ENCODE results near the gene SLC6A19. TPM values are rescaled to one million over a fixed set of nuclear protein-coding genes. Genes with fewer than 3 reads are reported as not detected.

Gene SLC6A19
- total and polyA plus RNA-seq, 9 of the 15 experiments (the other 6 are each of a cell fraction or from before 2014, with no cell fraction given) = 0.03 to 1.6 (median 0.59) TPM

- peak; percentile 53 for TF ChIP-seq EGR1 (conservative IDR thresholded peaks at IDR 0.05)
Measured at GRCh38 chr5:1165864-1166263, 35.5 kb upstream of the SLC6A19 start (continued).

GRCh38 chr5:1166370-1166769 lies 35.0 kb upstream of the SLC6A19 start:
- peaks cover 18 to 58% of the 10 kb centered on the region in 2 experiments for H3K27me3 ChIP-seq (ENCODE audit: control insufficient read depth in 2 of 2, insufficient read depth in 2 of 2, low read length in 2 of 2)
- peaks cover 0 to 37% of the 10 kb centered on the region in 2 experiments; a peak in 3 of 5 replicates for H3K4me1 ChIP-seq (replicated peaks in 1 of 2; ENCODE audit: control insufficient read depth in 2 of 2, insufficient read depth in 2 of 2, low read length in 2 of 2)
- TF ChIP-seq, protein P1, sequence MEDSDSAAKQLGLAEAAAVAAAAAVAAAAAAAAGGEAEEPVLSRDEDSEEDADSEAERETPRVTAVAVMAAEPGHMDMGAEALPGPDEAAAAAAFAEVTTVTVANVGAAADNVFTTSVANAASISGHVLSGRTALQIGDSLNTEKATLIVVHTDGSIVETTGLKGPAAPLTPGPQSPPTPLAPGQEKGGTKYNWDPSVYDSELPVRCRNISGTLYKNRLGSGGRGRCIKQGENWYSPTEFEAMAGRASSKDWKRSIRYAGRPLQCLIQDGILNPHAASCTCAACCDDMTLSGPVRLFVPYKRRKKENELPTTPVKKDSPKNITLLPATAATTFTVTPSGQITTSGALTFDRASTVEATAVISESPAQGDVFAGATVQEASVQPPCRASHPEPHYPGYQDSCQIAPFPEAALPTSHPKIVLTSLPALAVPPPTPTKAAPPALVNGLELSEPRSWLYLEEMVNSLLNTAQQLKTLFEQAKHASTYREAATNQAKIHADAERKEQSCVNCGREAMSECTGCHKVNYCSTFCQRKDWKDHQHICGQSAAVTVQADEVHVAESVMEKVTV (CRISPR knock-in tag; IDR thresholded peaks at IDR 0.05) = no peak
- TF ChIP-seq CHCHD3 (CRISPR knock-in tag; IDR thresholded peaks at IDR 0.05) = no peak
- TF ChIP-seq ZNF707 (CRISPR knock-in tag; conservative IDR thresholded peaks at IDR 0.05) = no peak
- TF ChIP-seq RREB1 (CRISPR knock-in tag; IDR thresholded peaks at IDR 0.05) = no peak
- TF ChIP-seq ATF3 (IDR thresholded peaks at IDR 0.05) = no peak
- no peak for TF ChIP-seq ATF3 (CRISPR knock-in tag; conservative IDR thresholded peaks at IDR 0.05)
- TF ChIP-seq, protein P2, sequence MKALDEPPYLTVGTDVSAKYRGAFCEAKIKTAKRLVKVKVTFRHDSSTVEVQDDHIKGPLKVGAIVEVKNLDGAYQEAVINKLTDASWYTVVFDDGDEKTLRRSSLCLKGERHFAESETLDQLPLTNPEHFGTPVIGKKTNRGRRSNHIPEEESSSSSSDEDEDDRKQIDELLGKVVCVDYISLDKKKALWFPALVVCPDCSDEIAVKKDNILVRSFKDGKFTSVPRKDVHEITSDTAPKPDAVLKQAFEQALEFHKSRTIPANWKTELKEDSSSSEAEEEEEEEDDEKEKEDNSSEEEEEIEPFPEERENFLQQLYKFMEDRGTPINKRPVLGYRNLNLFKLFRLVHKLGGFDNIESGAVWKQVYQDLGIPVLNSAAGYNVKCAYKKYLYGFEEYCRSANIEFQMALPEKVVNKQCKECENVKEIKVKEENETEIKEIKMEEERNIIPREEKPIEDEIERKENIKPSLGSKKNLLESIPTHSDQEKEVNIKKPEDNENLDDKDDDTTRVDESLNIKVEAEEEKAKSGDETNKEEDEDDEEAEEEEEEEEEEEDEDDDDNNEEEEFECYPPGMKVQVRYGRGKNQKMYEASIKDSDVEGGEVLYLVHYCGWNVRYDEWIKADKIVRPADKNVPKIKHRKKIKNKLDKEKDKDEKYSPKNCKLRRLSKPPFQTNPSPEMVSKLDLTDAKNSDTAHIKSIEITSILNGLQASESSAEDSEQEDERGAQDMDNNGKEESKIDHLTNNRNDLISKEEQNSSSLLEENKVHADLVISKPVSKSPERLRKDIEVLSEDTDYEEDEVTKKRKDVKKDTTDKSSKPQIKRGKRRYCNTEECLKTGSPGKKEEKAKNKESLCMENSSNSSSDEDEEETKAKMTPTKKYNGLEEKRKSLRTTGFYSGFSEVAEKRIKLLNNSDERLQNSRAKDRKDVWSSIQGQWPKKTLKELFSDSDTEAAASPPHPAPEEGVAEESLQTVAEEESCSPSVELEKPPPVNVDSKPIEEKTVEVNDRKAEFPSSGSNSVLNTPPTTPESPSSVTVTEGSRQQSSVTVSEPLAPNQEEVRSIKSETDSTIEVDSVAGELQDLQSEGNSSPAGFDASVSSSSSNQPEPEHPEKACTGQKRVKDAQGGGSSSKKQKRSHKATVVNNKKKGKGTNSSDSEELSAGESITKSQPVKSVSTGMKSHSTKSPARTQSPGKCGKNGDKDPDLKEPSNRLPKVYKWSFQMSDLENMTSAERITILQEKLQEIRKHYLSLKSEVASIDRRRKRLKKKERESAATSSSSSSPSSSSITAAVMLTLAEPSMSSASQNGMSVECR (CRISPR knock-in tag; IDR thresholded peaks at IDR 0.05) = no peak

More at GRCh38 chr5:1166370-1166769, 35.0 kb upstream of the SLC6A19 start:
- Histone ChIP-seq H2AFZ (ENCODE audit: low read depth, low read length) (no peak overlapping the region), H4K20me1 (replicated peaks; ENCODE audit: control insufficient read depth, insufficient read depth, low read length) (peaks cover 22% of the 10 kb centered on the region), H3K4me3 (no peak overlapping the region), H3K4me2 (ENCODE audit: insufficient read depth, low read length) (no peak overlapping the region), H3K9ac (ENCODE audit: insufficient read depth in 1 of 2, low read depth in 2 of 2, low read length in 2 of 2) (no peak overlapping the region), H3K79me2 (ENCODE audit: control insufficient read depth, insufficient read depth, low read length) (no peaks in the 10 kb centered on the region), H3K9me1 (ENCODE audit: control insufficient read depth, insufficient read depth, low read length) (no peaks in the 10 kb centered on the region), H3K9me3 (replicated peaks; ENCODE audit: control insufficient read depth, insufficient read depth, low read depth, low read length) (no peaks in the 10 kb centered on the region), H3K27ac (ENCODE audit: extremely low read depth, low read depth, low read length) (no peak overlapping the region), H3K36me3 (ENCODE audit: control insufficient read depth, insufficient read depth, low read length) (no peaks in the 10 kb centered on the region)
- DNase-seq (ENCODE audit: extremely low read depth in 1 of 4, low spot score in 3 of 4) (no peak), FAIRE-seq (no peak), ATAC-seq (no peak)
- BruUV-seq (replicated peaks) = no TSS peak
- intact Hi-C loops (cut with micrococcal nuclease) (loop anchor here (10.0 kb wide), 1 partner anchor 172 kb away; no protein-coding TSS in a partner anchor), in situ Hi-C loops (cut with MboI) (loop anchor here (5.0 kb wide), 1 partner anchor 476 kb away; no protein-coding TSS in a partner anchor)
- ChIA-PET CTCF (ENCODE audit: low intra/inter-chr PET ratio) (interaction anchor here (0.6 to 2.7 kb wide), 2 partner anchors 69 to 74 kb away, joined by 3 to 16 read pairs; no protein-coding TSS in a partner anchor), POLR2A (no interaction called here)

Data from K562 (cell line).